Stimulated activated naive CD8-positive, alpha-beta T cell treated with anti-CD3 and anti-CD28 coated beads, Interleukin-15, amount 100 ng/mL, for 72 hours (primary cell): ENCODE results near the gene POLR2B.

Source experiments
- ATAC-seq: fragments of 150-1000 bp; cut with Tn5 transposase; 2 replicates; pipeline ENCODE4 v1.10.0; 2021; ENCODE audit warnings: mild to moderate bottlenecking, moderate library complexity
- DNase-seq, 2 donors: peaks; one replicate each; pipeline ENCODE4 v3.0.0; 2021 to 2022
- H3K27ac Mint-ChIP-seq, 2 donors: one replicate each; pipeline ENCODE4 v1.8.0; 2022; ENCODE audit warnings: mild to moderate bottlenecking in 2 of 2, mixed read lengths in 2 of 2, moderate library complexity in 2 of 2
- H3K27me3 Mint-ChIP-seq: one replicate; pipeline ENCODE4 v1.8.0; 2022; ENCODE audit warnings: mixed read lengths
- H3K4me1 Mint-ChIP-seq: one replicate; pipeline ENCODE4 v1.8.0; 2022; ENCODE audit warnings: mild to moderate bottlenecking, mixed read lengths
- H3K4me3 Mint-ChIP-seq, 2 donors: one replicate each; pipeline ENCODE4 v1.8.0; 2022; ENCODE audit warnings: mild to moderate bottlenecking in 2 of 2, mixed read lengths in 2 of 2, moderate library complexity in 1 of 2
- H3K9me3 Mint-ChIP-seq, 2 donors: one replicate each; pipeline ENCODE4 v1.8.0; 2022; ENCODE audit warnings: mixed read lengths in 2 of 2

Gene POLR2B

GRCh38 chr4:57078685-57079521 lies 100.2 kb downstream of the POLR2B start:
- H3K27me3 Mint-ChIP-seq: peaks cover 16% of the 10 kb centered on the region
- no peak for DNase-seq
- no peaks in the 10 kb centered on the region for H3K4me1 Mint-ChIP-seq

More at GRCh38 chr4:57078685-57079521, 100.2 kb downstream of the POLR2B start:
- H3K4me3 Mint-ChIP-seq: no peak overlapping the region
- no peaks in the 10 kb centered on the region for H3K9me3 Mint-ChIP-seq
- no peak for ATAC-seq
- no peak overlapping the region for H3K27ac Mint-ChIP-seq
